GM12801 (cell line): ENCODE data around the gene FA2H.

Experiments used
- TF ChIP-seq, protein P1 (sequence below): IDR thresholded peaks from one replicate; pipeline ENCODE4 v1.5.1; 2011; ENCODE audit warnings: control low read depth; ENCODE audit not compliant: insufficient read length; ENCODE audit errors: extremely low read depth

The FA2H gene

GRCh38 chr16:74745109-74745615, 29.5 kb downstream of the FA2H start:
- TF ChIP-seq, protein P1, sequence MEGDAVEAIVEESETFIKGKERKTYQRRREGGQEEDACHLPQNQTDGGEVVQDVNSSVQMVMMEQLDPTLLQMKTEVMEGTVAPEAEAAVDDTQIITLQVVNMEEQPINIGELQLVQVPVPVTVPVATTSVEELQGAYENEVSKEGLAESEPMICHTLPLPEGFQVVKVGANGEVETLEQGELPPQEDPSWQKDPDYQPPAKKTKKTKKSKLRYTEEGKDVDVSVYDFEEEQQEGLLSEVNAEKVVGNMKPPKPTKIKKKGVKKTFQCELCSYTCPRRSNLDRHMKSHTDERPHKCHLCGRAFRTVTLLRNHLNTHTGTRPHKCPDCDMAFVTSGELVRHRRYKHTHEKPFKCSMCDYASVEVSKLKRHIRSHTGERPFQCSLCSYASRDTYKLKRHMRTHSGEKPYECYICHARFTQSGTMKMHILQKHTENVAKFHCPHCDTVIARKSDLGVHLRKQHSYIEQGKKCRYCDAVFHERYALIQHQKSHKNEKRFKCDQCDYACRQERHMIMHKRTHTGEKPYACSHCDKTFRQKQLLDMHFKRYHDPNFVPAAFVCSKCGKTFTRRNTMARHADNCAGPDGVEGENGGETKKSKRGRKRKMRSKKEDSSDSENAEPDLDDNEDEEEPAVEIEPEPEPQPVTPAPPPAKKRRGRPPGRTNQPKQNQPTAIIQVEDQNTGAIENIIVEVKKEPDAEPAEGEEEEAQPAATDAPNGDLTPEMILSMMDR: no peak

DNA sequence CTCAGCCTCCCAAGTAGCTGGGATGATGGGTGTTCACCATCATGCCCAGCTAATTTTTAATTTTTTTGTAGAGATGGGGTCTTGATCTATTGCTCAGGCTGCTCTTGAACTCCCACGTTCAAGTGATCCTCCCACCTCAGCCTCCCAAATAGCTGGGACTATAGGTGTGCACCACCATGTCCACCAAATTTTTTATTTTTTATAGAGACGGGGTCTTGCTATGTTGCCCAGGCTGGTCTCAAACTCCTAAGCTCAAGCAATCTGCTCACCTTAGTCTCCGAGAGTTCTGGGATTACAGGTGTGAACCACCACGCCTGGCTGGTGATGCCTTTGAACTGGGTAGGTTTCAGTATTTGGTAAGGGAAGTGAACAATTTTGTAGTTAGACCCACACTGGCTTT, 30.1 kb downstream of the FA2H start:
- TF ChIP-seq, protein P1: no peak

- TF ChIP-seq, protein P1: no peak
Observed at GRCh38 chr16:74743668-74744299, 30.8 kb downstream of the FA2H start.

DNA sequence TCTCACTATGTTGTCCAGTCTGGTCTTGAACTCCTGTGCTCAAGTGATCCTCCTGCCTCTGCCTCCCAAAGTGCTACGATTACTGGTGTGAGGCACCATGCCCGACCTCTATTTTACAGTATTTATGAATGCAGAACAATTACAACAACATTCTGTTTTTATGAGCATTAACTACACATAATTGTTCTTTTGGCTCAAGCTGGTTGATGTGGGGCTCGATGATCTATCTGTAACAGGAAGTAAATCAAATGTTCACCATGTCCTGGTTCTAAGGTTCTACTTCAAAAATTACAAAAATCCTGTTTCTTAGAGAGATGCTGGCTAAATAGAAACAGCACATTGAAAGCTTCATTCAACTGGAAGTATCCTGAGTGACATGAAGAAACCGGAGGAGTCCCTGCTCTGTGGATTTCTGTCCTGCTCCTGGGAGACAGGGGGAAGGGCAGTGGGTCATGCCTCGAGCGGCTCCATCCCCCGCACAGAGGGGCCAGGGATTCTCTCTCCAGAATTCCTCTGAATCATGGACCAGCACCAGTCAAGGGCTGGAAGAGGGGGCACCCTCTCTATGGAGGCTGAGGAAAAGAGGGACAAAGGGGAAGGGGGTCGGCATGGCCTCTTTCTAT, 31.5 kb downstream of the FA2H start:
- TF ChIP-seq, protein P1: no peak

- TF ChIP-seq, protein P1: no peak
Observed at GRCh38 chr16:74742051-74742481, 32.6 kb downstream of the FA2H start.

- TF ChIP-seq, protein P1: no peak
Observed at GRCh38 chr16:74740795-74741304, 33.8 kb downstream of the FA2H start.

DNA sequence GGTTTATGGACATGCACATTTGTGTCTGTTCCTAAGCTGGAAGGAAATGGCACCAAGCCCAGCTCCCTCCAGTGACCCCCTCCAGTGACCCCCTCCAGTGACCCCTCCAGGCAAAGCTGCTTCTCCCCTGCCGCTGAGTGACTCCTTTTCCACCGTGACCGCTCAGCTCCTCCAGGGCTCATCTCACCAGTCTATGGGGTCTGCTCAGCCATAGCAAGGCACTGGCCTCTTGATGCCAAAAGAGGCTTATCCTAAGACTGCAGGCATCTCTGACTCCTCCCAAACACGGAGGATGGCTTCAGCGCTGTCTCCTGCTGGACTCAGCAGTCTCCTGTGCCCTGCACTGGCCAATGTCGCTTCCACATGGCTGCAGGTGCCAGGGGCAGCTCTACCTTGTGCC, 35.3 kb downstream of the FA2H start:
- TF ChIP-seq, protein P1: no peak
